IPS DF 19.7 (cell line): ENCODE results near the gene CXCL6.

Experiments
- DNase-seq: peaks from one replicate; pipeline ENCODE4 v3.0.0-alpha.2; 2013; ENCODE audit warnings: low read depth, low spot score

The CXCL6 gene

GRCh38 chr4:73867783-73868182 is 31.3 kb downstream of the CXCL6 start:
- no peak for DNase-seq

GRCh38 chr4:73868206-73869129 is 32.0 kb downstream of the CXCL6 start:
- no peak for DNase-seq

GRCh38 chr4:73869130-73870055 is 32.9 kb downstream of the CXCL6 start, which contains the start of gene CXCL1:
Gene CXCL1, plus strand, starts transcription at chr4:73869393. Its CDS starts 78 bp downstream, at chr4:73869471.
- no peak for DNase-seq

- DNase-seq, result no peak
These were observed 33.8 kb downstream of the CXCL6 start for GRCh38 chr4:73870260-73870659.

- no peak for DNase-seq
These were observed 34.3 kb downstream of the CXCL6 start for GRCh38 chr4:73870768-73871167.

- no peak for DNase-seq
These were observed 35.2 kb downstream of the CXCL6 start for GRCh38 chr4:73871511-73872310.

GRCh38 chr4:73872316-73873108 is 36.0 kb downstream of the CXCL6 start:
- no peak for DNase-seq

GRCh38 chr4:73874386-73874785 is 37.9 kb downstream of the CXCL6 start:
- DNase-seq, result no peak

GRCh38 chr4:73875401-73875800 is 38.9 kb downstream of the CXCL6 start:
- no peak for DNase-seq

- no peak for DNase-seq
These were observed 46.8 kb downstream of the CXCL6 start for GRCh38 chr4:73883306-73883705.

GRCh38 chr4:73885574-73886267 is 49.2 kb downstream of the CXCL6 start:
- DNase-seq, result no peak
